ENCODE data around the gene RPS25.

GRCh38 chr11:119031912-119032280, 13.8 kb upstream of the RPS25 start:
- TF ChIP-seq CTCF (IDR thresholded peaks at IDR 0.05): no peak
- TF ChIP-seq POLR2A (IDR thresholded peaks at IDR 0.05): no peak

All from suprapubic skin (tissue), 3 donors.